GM12864 (cell line): ENCODE results near the gene SERTAD1.
"Not testable (repeated sequence)": the region's sequence is repeated elsewhere in the genome, so short reads cannot be mapped to it uniquely, and the experiment has no call there.

Experiments used
- DNase-seq: peaks from one replicate; pipeline ENCODE4 v3.0.0-alpha.2; 2011; ENCODE audit warnings: low read depth
- H3K4me3 ChIP-seq: 2 replicates; pipeline ENCODE4 v1.5.1; 2011; ENCODE audit warnings: mild to moderate bottlenecking, low read depth, low read length, control low read depth
- CTCF ChIP-seq: IDR thresholded peaks from 2 replicates; pipeline ENCODE4 v1.5.1; 2011; ENCODE audit warnings: low read depth, mild to moderate bottlenecking, moderate library complexity, low read length, control low read depth, inconsistent platforms; ENCODE audit errors: missing control alignments

SERTAD1 gene

DNA sequence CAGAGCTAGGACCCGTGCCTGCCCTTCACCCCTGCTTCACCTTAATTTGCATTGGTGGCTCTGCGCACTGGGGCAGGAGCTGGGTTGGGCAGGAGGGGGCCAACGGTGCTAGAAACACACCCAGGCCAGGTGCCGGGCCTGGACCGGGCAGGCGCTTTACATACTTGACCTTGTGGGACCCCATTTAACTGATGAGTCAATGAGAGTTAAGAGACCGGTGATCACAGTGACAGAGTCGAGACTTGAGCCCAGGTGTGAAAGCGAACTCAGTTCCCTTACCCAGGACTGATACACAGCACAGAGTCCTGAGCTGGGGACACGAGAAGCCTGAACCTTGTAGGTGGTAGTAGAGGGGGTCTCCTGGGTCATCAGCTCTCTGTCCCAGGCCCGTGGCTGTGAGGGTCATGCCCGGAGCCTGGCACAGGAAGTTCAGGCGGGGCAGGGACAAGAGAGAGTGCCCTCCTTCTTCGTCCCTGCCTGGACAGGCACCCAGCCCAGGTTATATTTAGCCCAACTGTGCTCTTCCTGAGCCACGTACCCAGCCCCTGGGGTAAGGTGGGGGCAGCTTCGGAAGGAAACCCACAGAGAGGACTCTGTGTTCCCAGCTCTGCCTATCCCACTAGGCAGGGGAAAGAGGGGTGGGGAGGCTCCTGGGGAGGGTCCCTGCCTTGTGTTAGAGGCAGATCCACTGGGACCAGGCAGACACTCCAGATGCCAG is 14.5 kb downstream of the SERTAD1 start:
- no peak overlapping the region for H3K4me3 ChIP-seq
- peak; percentile 49 for DNase-seq
- TF ChIP-seq CTCF: no peak

DNA sequence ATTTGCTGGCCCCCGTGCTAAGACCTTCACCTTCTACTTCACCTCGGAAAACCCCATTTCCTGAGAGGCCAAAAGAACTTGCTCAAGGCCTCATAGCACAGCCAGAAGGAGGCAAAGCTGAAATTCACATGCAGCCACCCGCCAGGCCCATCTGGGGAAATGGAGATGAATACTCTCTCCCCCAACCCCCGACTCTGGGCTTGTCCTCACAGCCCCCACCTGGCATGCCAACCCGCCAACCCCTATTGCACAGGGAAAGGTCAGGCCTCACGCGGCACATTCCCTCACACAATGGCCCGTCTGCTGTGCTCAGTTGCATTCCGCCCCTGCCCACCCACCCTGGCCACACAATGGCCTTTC is 15.8 kb downstream of the SERTAD1 start:
- DNase-seq: peak; percentile 37

GRCh38 chr19:40408598-40408925 is 17.2 kb downstream of the SERTAD1 start:
- not testable (repeated sequence) for H3K4me3 ChIP-seq, DNase-seq

More for the DNA sequence above, 15.8 kb downstream of the SERTAD1 start:
- no peak overlapping the region for H3K4me3 ChIP-seq
- no peak for TF ChIP-seq CTCF

GRCh38 chr19:40407714-40408597 is 17.8 kb downstream of the SERTAD1 start:
- no peak for DNase-seq
- TF ChIP-seq CTCF: no peak

GRCh38 chr19:40403262-40403984 is 22.4 kb downstream of the SERTAD1 start:
- DNase-seq: peak; percentile 85
- peak overlapping the region; percentile 69 for H3K4me3 ChIP-seq
- no peak for TF ChIP-seq CTCF

More at GRCh38 chr19:40407714-40408597, 17.8 kb downstream of the SERTAD1 start:
- no peak overlapping the region for H3K4me3 ChIP-seq

- H3K4me3 ChIP-seq: no peak overlapping the region
- no peak for DNase-seq
- TF ChIP-seq CTCF: no peak
Measured at GRCh38 chr19:40400559-40400958, 25.2 kb downstream of the SERTAD1 start.

GRCh38 chr19:40398417-40399131 is 27.2 kb downstream of the SERTAD1 start:
- TF ChIP-seq CTCF: no peak
- DNase-seq: no peak
- H3K4me3 ChIP-seq: no peak overlapping the region
